Common myeloid progenitor, CD34-positive (primary cell): Measurements from ENCODE around the gene TMSB4X.
A peak's percentile ranks its signal among the peaks of the same experiment; 100 is the strongest.

Experiments used
- CTCF ChIA-PET: fragments of 350-600 bp; sonication (Branson Sonifier 250); formaldehyde crosslinking; loops from one replicate; lab custom pipeline; 2021; ENCODE audit warnings: antibody characterized with exemption; lab: Charles Lee
- POLR2A ChIA-PET: fragments of 350-600 bp; sonication (Branson Sonifier 250); formaldehyde crosslinking; loops from one replicate; lab custom pipeline; 2021; ENCODE audit warnings: antibody characterized with exemption; lab: Charles Lee
- DNase-seq, 3 donors: peaks; one replicate each; pipeline versions ENCODE4 v3.0.0 to v3.0.0-alpha.2; 2013
- H3K27ac ChIP-seq, 2 experiments: 1 replicate in 1 of 2; 2 replicates in 1 of 2; pipeline ENCODE4 v1.7.0; 2013; ENCODE audit warnings: inconsistent platforms in 2 of 2, low read length in 2 of 2, mild to moderate bottlenecking in 2 of 2, low read depth in 1 of 2, moderate library complexity in 1 of 2; ENCODE audit not compliant: severe bottlenecking in 2 of 2, insufficient read depth in 1 of 2, poor library complexity in 1 of 2
- H3K27me3 ChIP-seq, 5 experiments: replicated peaks in 2 of 5; 1 replicate in 3 of 5; 2 replicates in 2 of 5; pipeline versions ENCODE4 v1.6.1 to v1.7.0; 2013; ENCODE audit warnings: low read length in 4 of 5, mild to moderate bottlenecking in 2 of 5, moderate library complexity in 2 of 5, inconsistent platforms in 1 of 5; ENCODE audit not compliant: insufficient read depth in 5 of 5, control insufficient read depth in 4 of 5
- H3K36me3 ChIP-seq, 4 experiments: 1 replicate in 2 of 4; 2 replicates in 2 of 4; pipeline versions ENCODE4 v1.6.1 to v1.7.0; 2013; ENCODE audit warnings: low read length in 3 of 4, control low read depth in 1 of 4, mild to moderate bottlenecking in 1 of 4; ENCODE audit not compliant: control insufficient read depth in 4 of 4, insufficient read depth in 4 of 4
- H3K4me1 ChIP-seq, 4 experiments: 1 replicate in 3 of 4; 2 replicates in 1 of 4; pipeline versions ENCODE4 v1.6.1 to v1.7.1; 2013; ENCODE audit warnings: low read length in 3 of 4, mild to moderate bottlenecking in 3 of 4, control low read depth in 1 of 4, inconsistent platforms in 1 of 4, moderate library complexity in 1 of 4; ENCODE audit not compliant: control insufficient read depth in 4 of 4, insufficient read depth in 4 of 4; ENCODE audit errors: control extremely low read depth in 1 of 4
- H3K4me3 ChIP-seq, 7 experiments: 1 replicate in 4 of 7; 2 replicates in 3 of 7; pipeline versions ENCODE4 v1.5.1 to v1.7.0; 2013; ENCODE audit warnings: mild to moderate bottlenecking in 7 of 7, low read length in 6 of 7, moderate library complexity in 6 of 7, inconsistent platforms in 2 of 7, low read depth in 2 of 7, control low read depth in 1 of 7; ENCODE audit not compliant: insufficient read depth in 4 of 7, control insufficient read depth in 1 of 7; ENCODE audit errors: extremely low read depth in 1 of 7
- H3K9me3 ChIP-seq, 5 experiments: 1 replicate in 4 of 5; 2 replicates in 1 of 5; pipeline versions ENCODE4 v1.6.1 to v1.7.1; 2013; ENCODE audit warnings: low read length in 4 of 5, mild to moderate bottlenecking in 2 of 5, inconsistent platforms in 1 of 5, low read depth in 1 of 5, moderate library complexity in 1 of 5; ENCODE audit not compliant: control insufficient read depth in 4 of 5, insufficient read depth in 2 of 5; ENCODE audit errors: control extremely low read depth in 1 of 5
- WGBS: methylation state at CpG from one replicate; pipeline ENCODE4 v1.1.5; 2013; ENCODE audit not compliant: insufficient coverage; 5-methylcytosine and 5-hydroxymethylcytosine counted together

The TMSB4X gene

GRCh38 chrX:13008851-13009250 is 33.9 kb downstream of the TMSB4X start:
- H3K36me3 ChIP-seq, result no peaks in the 10 kb centered on the region
- no peak overlapping the region for H3K4me3 ChIP-seq
- ChIA-PET POLR2A (interaction anchor here (1.0 kb wide), 1 partner anchor 34 kb away, joined by 3 read pairs; the partner anchor contains the start of gene TMSB4X), CTCF (interaction anchor here (1.3 kb wide), 1 partner anchor 24 kb away, joined by 5 read pairs; no protein-coding TSS in a partner anchor)
- H3K4me1 ChIP-seq, result peaks cover 4 to 19% (median 9%) of the 10 kb centered on the region in 4 experiments
- peaks cover 0 to 8% (median 0%) of the 10 kb centered on the region in 5 experiments for H3K27me3 ChIP-seq
- no peak overlapping the region for H3K27ac ChIP-seq
- DNase-seq, result no peak
- H3K9me3 ChIP-seq, result no peaks in the 10 kb centered on the region
- 94% methylated on average over 2 of the region's 3 CpGs for WGBS

GRCh38 chrX:13009273-13009672 is 34.4 kb downstream of the TMSB4X start:
- ChIA-PET CTCF (interaction anchor here (1.3 kb wide), 1 partner anchor 25 kb away, joined by 5 read pairs; no protein-coding TSS in a partner anchor), POLR2A (interaction anchor here (1.0 kb wide), 1 partner anchor 35 kb away, joined by 3 read pairs; the partner anchor contains the start of gene TMSB4X)
- Histone ChIP-seq H3K36me3 (no peaks in the 10 kb centered on the region), H3K4me1 (peaks cover 4 to 23% (median 12%) of the 10 kb centered on the region in 4 experiments), H3K27me3 (peaks cover 0 to 9% (median 0%) of the 10 kb centered on the region in 5 experiments), H3K4me3 (no peak overlapping the region), H3K9me3 (no peaks in the 10 kb centered on the region), H3K27ac (no peak overlapping the region)
- 90% methylated on average over 3 of the region's 3 CpGs for WGBS
- no peak for DNase-seq

GRCh38 chrX:13009844-13010243 is 34.9 kb downstream of the TMSB4X start:
- H3K4me1 ChIP-seq, result peaks cover 4 to 29% (median 12%) of the 10 kb centered on the region in 4 experiments
- CTCF ChIA-PET, result no interaction called here
- H3K36me3 ChIP-seq, result no peaks in the 10 kb centered on the region
- H3K4me3 ChIP-seq, result no peak overlapping the region
- H3K27ac ChIP-seq, result no peak overlapping the region
- H3K9me3 ChIP-seq, result no peaks in the 10 kb centered on the region
- H3K27me3 ChIP-seq, result peaks cover 0 to 13% (median 0%) of the 10 kb centered on the region in 5 experiments
- DNase-seq, result no peak
- POLR2A ChIA-PET, result no interaction called here
- WGBS, result 92% methylated on average over 6 of the region's 8 CpGs

GRCh38 chrX:13010546-13010945 is 35.6 kb downstream of the TMSB4X start:
- ChIA-PET CTCF (no interaction called here), POLR2A (no interaction called here)
- Histone ChIP-seq H3K9me3 (no peaks in the 10 kb centered on the region), H3K27ac (no peak overlapping the region), H3K4me1 (peaks cover 3 to 27% (median 12%) of the 10 kb centered on the region in 4 experiments), H3K27me3 (peaks cover 0 to 13% (median 0%) of the 10 kb centered on the region in 5 experiments), H3K36me3 (no peaks in the 10 kb centered on the region), H3K4me3 (no peak overlapping the region)
- no peak for DNase-seq
- 78% methylated on average over 1 of the region's 2 CpGs for WGBS

DNA sequence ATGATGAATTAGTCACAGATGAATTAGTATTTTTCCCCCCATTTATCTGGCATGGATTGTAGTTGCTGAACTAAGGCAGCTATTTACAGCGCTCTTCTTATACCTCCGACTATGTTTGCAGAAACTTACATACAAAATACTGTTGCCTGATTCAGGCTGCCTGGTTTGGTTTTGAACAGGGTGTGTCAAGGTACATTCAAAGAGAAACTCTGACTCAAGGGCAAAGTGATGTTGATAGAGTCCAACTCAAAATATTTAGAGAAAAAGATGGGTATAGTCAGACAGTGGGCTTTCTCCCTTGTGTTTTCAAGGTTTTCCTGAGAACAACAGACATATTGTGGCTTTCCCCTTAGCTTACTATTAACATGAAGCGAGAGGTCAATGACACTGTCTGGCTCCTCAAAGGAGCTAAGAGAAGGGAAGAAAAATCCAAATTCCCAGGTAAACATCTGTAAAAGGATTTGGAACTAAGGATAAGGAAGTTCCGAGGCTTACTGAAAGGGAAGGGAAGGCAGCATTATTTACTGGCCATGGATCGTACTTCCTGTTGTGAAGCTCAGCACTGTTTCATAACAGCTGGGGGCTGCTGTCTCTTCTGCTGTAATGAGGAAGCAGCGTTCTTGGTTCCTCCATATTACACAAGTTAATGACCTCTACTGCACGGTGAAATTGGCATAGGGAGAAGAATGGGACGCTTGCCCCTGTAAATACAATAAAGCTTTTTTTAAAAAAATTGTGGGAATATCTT is 38.6 kb downstream of the TMSB4X start:
- Histone ChIP-seq H3K27ac (no peak overlapping the region), H3K36me3 (no peaks in the 10 kb centered on the region), H3K27me3 (peaks cover 0 to 13% (median 0%) of the 10 kb centered on the region in 5 experiments), H3K9me3 (no peaks in the 10 kb centered on the region), H3K4me3 (no peak overlapping the region), H3K4me1 (peaks cover 3 to 25% (median 13%) of the 10 kb centered on the region in 4 experiments)
- peak; percentile 38 to 79 (median 69) for DNase-seq
- ChIA-PET CTCF (interaction anchor here (0.9 to 1.1 kb wide), 2 partner anchors 8 to 69 kb away, joined by 3 read pairs; no protein-coding TSS in a partner anchor), POLR2A (interaction anchor here (0.8 kb wide), 1 partner anchor 63 kb away, joined by 3 read pairs; no protein-coding TSS in a partner anchor)
- 46% methylated on average over 3 of the region's 8 CpGs for WGBS

DNA sequence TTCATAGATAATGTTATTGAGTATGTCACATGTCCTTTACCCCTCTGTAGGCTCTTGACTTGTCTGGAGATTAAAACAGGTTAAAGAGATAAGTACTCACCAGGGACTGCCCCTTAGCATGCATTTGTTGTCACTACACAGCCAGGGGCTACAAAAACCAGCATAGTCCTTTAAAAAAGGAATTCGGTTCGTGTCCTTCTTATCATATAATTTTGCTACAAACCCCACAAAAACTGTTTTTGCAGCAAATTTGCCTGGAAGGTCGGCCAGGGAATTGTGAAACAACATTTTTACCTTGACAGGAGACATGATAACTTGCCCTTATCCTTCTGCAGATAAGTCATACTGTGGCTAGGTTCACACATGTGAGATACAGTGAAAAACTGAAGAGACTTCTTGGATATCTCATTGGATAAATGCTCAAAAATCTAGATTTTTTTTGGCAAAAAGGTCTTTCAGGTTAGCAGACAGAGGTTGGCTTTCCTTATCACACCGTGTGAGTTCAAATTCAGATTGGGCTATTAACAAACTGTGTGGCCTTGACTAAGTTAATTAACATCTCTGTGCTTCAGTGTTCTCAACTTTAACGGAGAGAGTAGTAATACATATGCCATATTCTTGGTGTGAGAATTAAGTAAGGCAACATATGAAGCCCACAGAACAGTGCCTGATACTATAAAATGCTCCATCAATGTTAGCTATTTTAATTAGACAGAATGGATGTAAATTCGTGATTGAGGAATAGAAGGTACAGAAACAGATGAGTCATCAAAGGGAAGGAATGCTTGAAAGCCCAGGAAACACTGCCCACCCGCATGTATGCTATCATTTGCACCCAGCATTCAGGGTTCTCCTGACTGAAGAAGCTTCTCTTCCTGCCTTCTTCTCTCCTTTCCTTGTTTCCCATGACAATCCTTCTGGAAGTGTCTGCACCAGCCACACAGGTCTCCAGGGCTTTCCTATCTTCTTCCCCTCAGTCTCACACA is 39.5 kb downstream of the TMSB4X start:
- no peak overlapping the region for H3K4me3 ChIP-seq
- H3K9me3 ChIP-seq, result no peaks in the 10 kb centered on the region
- H3K4me1 ChIP-seq, result peaks cover 3 to 24% (median 13%) of the 10 kb centered on the region in 4 experiments
- peaks cover 0 to 18% (median 0%) of the 10 kb centered on the region in 5 experiments for H3K27me3 ChIP-seq
- CTCF ChIA-PET, result no interaction called here
- DNase-seq, result no peak
- H3K36me3 ChIP-seq, result no peaks in the 10 kb centered on the region
- POLR2A ChIA-PET, result no interaction called here
- H3K27ac ChIP-seq, result no peak overlapping the region
- 78% methylated on average over 4 of the region's 7 CpGs for WGBS
